NOMO-1 treated with dmso at 0.1 percent for 144 hours (cell line): ENCODE data around the gene CCDC187.
A peak's percentile ranks its signal among the peaks of the same experiment; 100 is the strongest.

ENCODE experiments used
- DNase-seq: peaks from one replicate; lab custom pipeline; 2025; ENCODE audit not compliant: unreplicated experiment; lab: John Stamatoyannopoulos, UW

The CCDC187 gene

GRCh38 chr9:136339958-136340310 is 36.0 kb upstream of the CCDC187 start:
- no peak for DNase-seq

GRCh38 chr9:136339173-136339957 is 35.5 kb upstream of the CCDC187 start:
- peak; percentile 69 for DNase-seq

GRCh38 chr9:136338511-136338910 is 34.6 kb upstream of the CCDC187 start:
- DNase-seq: no peak

- DNase-seq: no peak
Measured at GRCh38 chr9:136337416-136338395, 33.8 kb upstream of the CCDC187 start.

- DNase-seq: no peak
Measured at GRCh38 chr9:136336881-136337280, 33.0 kb upstream of the CCDC187 start.

GRCh38 chr9:136336156-136336870 is 32.4 kb upstream of the CCDC187 start:
- no peak for DNase-seq

GRCh38 chr9:136335296-136336155 is 31.6 kb upstream of the CCDC187 start:
- no peak for DNase-seq

GRCh38 chr9:136334541-136334940 is 30.6 kb upstream of the CCDC187 start:
- no peak for DNase-seq

GRCh38 chr9:136333486-136333885 is 29.6 kb upstream of the CCDC187 start:
- no peak for DNase-seq

- no peak for DNase-seq
Measured at GRCh38 chr9:136333045-136333444, 29.2 kb upstream of the CCDC187 start.

- DNase-seq: no peak
Measured at GRCh38 chr9:136332482-136332983, 28.6 kb upstream of the CCDC187 start.

GRCh38 chr9:136331556-136332481 is 27.9 kb upstream of the CCDC187 start:
- DNase-seq: no peak

- DNase-seq: no peak
Measured at GRCh38 chr9:136331030-136331429, 27.1 kb upstream of the CCDC187 start.

GRCh38 chr9:136330406-136330990 is 26.6 kb upstream of the CCDC187 start:
- DNase-seq: no peak

GRCh38 chr9:136329636-136330405 is 25.9 kb upstream of the CCDC187 start:
- no peak for DNase-seq

GRCh38 chr9:136329211-136329627 is 25.3 kb upstream of the CCDC187 start:
- DNase-seq: no peak

GRCh38 chr9:136328622-136329041 is 24.7 kb upstream of the CCDC187 start:
- no peak for DNase-seq
